Adrenal gland (tissue), 5 donors: ENCODE results near the gene A3GALT2.

Experiments used
- POLR2A ChIP-seq, 2 donors: fragments of 450-650 bp; IDR thresholded peaks; one replicate each; pipeline ENCODE4 v1.6.1; 2017; ENCODE audit warnings: antibody characterized with exemption in 2 of 2, mild to moderate bottlenecking in 2 of 2, moderate library complexity in 1 of 2
- TF ChIP-seq, protein P1 (sequence below), 6 experiments: fragments of 450-650 bp in 4 of 6; fragments of 200-600 bp in 2 of 6; sonication (generic) in 1 of 6; IDR thresholded peaks; 1 replicate in 5 of 6; 2 replicates in 1 of 6; pipeline versions ENCODE4 v1.5.1 to v1.8.0; 2016 to 2021; ENCODE audit warnings: antibody characterized with exemption in 6 of 6, mild to moderate bottlenecking in 2 of 6, moderate library complexity in 1 of 6
- donor health status: DM: no; HTN: no; CAD: no.

DNA sequence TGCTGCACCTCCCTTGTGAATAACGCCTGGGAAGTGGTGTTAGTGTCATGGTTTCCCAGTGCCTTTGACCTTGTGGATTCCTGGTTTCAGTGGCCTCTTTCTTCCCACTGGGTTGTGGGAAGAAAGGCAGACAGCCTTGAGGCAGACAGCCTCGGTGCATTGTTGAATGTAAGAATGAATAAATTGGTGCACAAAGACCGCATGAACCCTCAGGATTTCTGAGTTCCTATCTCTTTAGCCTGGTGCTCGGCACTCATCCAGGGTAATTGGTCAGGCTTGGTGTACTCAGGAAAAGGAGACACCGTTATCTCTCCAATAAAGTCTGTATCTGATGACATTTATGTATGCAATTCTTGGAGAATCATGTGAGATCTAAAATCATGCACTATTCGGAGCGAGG lies 59.6 kb downstream of the A3GALT2 start:
- TF ChIP-seq, protein P1, sequence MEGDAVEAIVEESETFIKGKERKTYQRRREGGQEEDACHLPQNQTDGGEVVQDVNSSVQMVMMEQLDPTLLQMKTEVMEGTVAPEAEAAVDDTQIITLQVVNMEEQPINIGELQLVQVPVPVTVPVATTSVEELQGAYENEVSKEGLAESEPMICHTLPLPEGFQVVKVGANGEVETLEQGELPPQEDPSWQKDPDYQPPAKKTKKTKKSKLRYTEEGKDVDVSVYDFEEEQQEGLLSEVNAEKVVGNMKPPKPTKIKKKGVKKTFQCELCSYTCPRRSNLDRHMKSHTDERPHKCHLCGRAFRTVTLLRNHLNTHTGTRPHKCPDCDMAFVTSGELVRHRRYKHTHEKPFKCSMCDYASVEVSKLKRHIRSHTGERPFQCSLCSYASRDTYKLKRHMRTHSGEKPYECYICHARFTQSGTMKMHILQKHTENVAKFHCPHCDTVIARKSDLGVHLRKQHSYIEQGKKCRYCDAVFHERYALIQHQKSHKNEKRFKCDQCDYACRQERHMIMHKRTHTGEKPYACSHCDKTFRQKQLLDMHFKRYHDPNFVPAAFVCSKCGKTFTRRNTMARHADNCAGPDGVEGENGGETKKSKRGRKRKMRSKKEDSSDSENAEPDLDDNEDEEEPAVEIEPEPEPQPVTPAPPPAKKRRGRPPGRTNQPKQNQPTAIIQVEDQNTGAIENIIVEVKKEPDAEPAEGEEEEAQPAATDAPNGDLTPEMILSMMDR (IDR thresholded peaks at IDR 0.05) = no peak
- TF ChIP-seq POLR2A (IDR thresholded peaks at IDR 0.05) = no peak
